Dermis microvascular lymphatic vessel endothelial cell (primary cell): ENCODE measurements around the gene RSPH9. TPM values are rescaled to one million over a fixed set of nuclear protein-coding genes. Genes with fewer than 3 reads are reported as not detected.

Experiments used
- DNase-seq, 2 donors: peaks; one replicate each; pipeline versions ENCODE4 v3.0.0 to v3.0.0-alpha.2; 2010; ENCODE audit warnings: low read depth in 2 of 2
- total RNA-seq: library from RNA; depleted of rRNA; stranded (reverse); fragments of >200 nt; gene quantifications from 2 replicates; pipeline ENCODE4 v1.2.1, GENCODE V29; 2014

RSPH9 gene
- total RNA-seq, 1 donor from 2014 or later, result 0.26 TPM

DNA sequence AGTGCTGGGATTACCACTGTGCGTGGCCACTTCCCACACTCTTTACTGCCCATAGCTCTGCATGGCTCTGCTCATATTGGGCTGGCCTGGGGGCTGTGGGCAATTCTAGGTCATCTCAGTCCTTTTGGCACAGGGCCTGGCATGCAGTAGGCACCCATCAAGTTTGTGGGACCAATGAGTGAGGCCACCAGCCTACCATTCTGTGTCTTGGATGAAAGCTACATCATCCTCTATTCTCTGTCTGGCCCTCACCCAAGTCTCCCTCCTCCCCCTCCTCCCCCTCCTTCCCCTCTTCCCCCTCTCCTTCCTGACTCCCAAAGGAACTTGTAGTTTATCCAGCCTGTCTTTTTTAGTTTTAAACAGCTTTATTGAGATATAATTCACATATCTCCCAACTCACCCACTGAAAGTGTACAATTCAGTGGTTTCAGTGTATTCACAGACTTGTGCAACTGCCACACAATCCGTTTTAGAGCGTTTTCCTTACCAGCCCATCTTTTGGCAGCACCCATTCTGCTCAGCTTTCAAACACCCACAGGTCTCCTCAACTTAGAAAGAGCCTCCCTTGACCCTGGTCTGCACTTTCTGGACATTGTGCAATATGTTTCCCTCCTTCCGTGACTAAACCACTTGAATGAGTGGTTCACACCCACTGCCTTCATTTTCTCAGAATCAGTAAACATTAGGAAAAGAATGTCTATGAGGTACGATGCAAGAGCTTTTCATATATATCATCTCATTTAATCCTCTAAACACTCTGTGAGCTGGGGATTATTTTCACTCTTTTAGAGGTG lies 64.2 kb downstream of the RSPH9 start:
- DNase-seq, result peak in 1 of 2 donors; percentile 37

DNA sequence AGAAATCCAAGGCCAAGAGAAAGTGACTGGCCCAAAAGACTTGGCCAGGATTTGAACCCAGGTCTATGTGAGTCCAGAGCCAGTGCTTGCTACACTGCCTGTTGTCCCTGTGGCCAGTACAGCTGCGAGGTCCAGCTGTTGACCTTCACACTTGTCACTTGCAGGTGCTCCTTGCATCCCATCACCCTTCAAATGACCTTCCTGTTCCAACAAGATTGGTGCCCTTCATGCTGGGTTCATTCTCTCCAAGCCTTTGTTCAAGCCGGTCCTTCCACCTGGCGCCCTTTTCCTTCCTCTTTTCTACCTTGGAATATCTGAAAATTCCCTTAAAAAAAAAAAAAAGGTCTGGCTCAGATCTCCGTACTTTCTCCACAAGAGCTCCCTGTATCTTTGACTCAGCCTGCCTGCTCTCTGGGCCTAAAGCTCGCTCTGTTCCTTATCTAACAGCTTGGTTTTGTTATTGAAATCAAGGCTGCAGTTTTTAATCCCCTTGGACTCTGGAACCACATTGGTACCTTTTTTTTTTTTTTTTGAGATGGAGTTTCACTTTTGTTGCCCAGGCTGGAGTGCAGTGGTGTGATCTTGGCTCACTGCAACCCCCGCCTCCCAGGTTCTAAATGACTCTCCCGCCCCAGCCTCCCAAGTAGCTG lies 64.9 kb downstream of the RSPH9 start:
- no peak for DNase-seq

DNA sequence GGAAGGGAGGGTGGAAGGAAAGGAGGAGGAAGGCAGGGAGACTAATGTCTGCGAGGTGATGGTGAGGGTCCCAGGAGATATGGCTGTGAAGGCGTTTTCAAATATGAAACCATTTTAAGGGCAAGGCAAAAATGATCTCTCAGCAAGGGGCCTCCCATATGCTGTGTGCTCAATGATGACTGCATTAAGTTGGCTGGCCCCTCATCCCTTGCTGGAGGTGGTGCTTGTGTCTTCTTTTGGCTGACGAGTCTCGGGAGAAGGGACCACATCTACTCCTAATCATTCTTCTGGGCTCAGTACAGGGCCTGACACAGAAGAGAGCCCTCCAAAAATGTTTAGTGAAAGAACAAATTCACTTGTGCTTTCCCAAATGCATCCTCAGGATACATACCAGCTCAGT lies 65.7 kb downstream of the RSPH9 start:
- no peak for DNase-seq

DNA sequence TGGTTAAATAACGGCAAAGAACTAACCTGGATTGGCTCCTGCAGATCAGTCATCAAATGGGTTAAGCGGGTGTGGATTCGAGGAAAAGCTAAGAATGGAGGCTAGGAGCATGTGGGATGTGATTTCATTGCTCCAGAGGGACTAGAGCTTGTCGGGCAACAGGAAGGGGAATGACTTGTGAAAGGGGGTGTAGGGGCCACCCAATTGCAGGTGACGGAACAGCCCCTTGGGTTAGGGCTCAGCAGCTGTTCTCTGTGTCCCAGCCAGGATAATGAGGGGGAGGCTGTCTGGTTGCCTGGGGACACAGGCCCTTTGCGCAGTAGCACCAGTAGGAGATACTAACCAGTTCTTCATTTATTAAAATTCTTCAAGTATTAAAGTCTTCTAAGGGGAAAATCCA lies 67.7 kb downstream of the RSPH9 start:
- no peak for DNase-seq

DNA sequence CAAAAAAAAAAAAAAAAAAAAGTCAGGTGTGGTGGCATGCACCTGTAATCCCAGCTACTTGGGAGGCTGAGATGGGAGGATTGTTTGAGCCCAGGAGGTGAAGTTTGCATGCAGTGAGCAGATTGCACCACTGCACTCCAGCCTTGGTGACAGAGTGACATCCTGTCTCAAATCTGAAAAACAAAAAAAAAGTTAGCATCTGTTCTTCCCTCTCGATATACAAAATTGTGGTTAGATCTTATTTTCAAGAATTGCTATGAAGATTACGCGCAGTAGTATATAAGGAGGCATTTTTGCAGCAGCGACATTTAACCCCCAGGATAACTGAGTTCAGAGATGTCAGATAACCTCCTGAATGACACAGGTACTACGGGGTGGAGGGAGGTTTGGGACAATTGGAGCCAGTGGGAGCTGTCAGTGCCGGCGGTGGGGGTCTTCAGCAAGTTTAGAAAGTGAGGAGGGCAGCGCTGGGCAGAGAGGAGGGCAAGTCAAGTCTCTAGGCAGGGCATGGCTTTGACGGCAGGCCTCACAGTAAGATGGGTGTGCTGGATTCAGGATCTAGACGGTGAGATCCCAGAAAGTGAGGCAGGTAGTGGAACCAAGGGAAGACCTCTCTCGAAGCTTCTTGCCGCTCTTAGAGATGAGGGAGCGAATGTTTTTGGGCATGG lies 68.9 kb downstream of the RSPH9 start:
- DNase-seq, result no peak

DNA sequence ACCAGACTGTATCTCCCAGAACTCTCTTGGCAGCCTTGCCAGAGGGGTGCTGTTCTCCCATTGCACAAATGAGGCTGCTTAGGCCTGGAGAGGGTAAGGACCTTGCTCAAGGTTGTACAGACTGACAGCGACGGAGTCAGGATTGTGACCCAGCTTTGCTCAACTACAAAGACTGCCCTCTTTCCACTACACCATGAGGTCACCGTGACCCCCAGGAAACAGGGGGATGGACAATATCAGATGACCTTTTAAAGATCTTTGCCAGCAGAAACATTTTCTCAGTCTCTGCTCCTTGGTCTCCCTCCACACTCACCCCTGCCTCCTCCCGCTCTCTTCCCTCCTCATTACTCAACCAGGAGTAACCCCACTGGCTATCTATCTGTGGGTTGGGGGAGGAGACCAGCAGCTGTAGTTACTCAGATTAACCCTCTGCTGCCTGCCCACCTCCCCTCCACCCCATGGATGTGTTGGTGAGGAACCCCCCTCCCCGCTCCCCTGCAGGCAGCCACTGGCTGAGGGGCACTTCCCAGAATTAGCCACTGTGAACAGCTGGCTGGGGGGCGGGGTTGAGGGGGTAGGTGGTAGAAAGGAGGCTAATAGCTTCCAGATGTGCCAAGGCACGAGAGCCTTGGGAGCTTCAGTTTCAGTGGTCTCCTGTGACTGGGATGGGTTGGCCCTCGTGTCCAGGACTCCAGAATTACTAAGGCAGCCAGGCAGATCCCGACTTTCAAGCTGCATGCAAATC lies 69.6 kb downstream of the RSPH9 start:
- DNase-seq, result no peak

DNA sequence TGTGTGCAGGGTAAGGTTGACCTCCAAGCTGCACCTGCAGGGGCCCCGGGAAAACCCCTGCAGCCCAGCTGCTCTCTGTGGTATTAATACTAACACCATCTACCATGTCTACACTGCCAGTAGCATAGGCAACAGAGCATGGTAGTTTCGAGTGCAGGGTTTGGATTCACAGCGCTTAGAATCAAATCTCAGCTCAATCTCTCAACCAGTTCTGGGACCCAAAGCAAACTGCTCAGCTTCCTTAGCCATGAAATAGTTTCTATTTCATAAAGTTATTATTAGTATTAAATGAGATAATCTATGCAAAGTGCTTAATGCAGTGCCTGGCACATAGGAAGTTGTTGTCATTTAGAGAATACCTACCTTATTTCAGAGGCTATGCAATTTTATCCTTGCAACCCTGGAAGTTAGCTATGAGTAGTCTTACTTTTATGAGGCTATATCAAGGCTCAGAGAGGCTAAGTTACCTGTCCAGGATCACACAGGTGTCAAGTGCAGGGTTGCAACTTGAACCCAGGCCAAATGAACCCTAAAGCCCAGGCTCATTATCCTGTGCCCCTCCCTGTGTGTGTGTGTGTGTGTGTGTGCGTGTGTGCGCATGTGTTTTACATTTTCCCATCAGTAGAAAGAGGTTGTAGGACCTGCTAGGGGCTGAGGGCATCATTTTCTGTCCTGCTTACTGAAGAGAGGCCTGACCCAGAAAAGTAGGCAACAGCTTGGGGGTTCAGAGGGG lies 70.4 kb downstream of the RSPH9 start:
- DNase-seq, result no peak

DNA sequence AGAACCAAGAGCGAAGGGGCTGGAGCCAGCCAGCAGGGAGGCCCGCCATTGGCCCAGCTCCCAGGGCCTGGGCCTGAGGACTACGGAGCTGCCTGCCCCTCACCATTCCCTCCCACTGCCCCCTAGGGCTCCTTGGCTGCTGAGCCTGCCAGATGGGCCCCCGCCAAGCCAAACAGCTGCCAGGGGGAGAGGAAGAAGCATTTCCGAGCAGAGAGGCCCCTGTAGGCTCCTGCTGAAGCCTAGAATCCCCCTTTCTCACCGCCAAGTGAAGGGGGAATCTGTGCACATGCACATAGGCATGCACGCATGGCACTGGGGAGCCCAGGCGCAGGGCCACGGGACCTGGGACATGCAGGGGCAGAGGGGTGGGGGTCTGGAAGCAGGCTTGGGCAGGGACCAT lies 71.3 kb downstream of the RSPH9 start:
- DNase-seq, result peak in 1 of 2 donors; percentile 59

DNA sequence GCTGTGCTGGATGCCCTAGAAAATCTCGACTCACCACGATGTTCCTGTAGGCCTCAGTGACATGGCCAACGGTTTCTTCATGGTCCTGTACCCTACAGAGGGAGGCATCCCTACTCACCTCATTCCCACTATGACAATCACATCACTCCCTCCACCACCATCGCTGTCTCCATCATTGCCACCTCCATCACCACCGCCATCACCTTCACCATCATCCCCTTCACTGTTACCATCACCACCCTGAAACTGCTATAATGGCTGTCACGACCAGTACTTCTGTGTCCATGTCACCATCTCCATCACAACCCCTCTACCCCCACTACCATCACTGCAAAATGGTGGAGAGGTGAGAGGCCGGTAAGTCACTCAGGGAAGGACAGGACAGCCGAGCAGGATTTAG lies 72.6 kb downstream of the RSPH9 start:
- DNase-seq, result no peak

DNA sequence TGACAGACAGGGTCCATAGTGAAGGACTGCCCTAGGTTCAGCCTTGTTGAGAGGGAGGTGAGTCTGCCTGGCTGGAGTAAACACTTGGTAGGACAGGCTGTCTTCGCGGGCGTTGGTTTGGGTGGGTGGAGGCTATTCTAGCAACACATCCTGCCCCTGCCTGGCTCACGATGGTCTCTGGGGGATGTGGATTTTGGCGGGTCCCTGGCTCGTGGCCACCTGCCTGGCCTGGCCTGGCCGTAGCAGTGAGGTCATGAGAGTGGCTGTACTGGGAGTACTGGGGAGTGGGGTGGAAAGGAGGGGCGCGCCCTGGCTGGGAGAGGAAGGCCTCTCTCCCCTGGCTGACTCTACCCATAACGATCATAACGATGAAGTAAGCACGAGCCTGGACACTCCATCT lies 73.0 kb downstream of the RSPH9 start:
- DNase-seq, result no peak

DNA sequence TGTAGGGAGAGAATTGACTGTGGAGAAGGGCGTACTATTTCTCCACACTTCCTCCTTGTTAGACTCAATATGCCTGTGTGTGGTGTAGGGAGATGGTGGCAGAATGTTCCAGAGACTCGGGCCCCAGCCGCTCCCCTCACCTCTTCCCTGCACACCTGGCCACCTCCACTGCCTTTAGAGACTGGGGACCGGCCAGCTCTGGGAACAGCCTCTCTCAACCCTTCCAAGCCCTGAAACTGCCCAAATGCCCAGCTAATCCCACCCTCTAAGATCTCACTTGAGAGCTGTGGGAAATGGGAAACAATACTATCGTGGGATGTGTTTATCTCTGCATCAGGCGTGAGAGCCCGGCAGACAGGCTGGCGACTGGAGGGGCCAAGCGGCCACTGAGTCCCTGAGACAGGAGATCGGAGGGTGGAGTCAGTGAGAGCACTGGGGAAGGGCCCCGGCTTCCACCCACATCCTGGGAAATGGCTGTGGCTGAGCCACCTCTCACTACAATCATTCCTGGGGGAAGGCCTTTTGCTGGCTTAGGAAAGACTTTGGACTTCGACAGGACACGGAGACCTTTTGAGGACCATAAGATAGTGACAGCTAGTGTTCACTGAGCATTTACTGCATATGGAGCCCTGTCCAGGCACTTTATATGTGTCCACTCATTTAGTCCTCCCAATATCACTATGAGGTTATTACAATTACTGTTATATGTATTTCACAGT lies 73.7 kb downstream of the RSPH9 start:
- no peak for DNase-seq

DNA sequence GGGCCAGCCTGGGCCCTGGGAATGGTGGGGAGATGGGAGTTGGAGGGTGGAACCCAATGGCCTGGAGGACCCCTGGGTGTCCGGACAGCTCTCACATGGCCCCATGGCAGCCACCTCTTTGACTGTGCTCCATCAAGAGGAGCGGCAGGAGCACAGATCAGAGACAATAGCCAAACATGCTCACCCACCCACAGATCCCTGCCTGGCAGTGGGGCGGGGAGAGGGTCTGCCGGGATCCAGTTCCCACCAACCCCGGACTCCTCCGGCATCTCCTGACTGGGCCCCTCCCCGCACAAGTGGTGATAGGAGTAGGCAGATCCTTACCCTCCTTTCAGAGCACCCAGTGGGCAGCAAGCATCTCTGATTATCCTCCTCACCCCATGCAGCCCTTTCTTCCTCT lies 74.7 kb downstream of the RSPH9 start:
- no peak for DNase-seq

DNA sequence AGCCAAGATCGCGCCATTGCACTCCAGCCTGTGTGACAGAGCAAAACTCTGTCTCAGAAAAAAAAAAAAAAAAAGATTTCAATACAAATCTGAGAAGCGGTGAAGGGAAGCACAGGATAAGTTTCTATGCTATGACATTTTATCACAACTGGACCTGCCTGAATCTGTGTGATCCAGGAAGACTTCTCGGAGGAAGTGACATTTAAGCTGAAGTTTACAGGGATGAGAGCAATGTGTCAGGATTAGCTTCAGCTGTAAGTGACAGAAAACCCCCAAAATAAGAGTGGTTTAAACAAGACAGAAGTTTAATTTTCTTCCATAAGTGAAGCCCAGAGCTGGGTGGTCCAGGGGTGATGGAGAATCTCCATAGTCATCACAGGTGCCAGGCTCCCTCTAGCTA lies 76.2 kb downstream of the RSPH9 start:
- DNase-seq, result no peak

Other genes starting within 250 kb of the RSPH9 start
- gene ABCC10, start 217.5 kb upstream of the RSPH9 start, total RNA-seq, result 11.7 and 15.7 TPM in 2 replicates
- gene DLK2, start 189.5 kb upstream of the RSPH9 start, total RNA-seq, result 0.39 and 0.76 TPM in 2 replicates
- gene TJAP1, start 167.5 kb upstream of the RSPH9 start, total RNA-seq, result 7.3 and 9.0 TPM in 2 replicates
- gene LRRC73, start 134.7 kb upstream of the RSPH9 start, total RNA-seq, result under 0.01 and 0.13 TPM in 2 replicates
- gene YIPF3, start 128.1 kb upstream of the RSPH9 start, total RNA-seq, result 82.2 and 128 TPM in 2 replicates
- 31.1 and 31.7 TPM in 2 replicates for gene POLR1C, start 127.9 kb upstream of the RSPH9 start, total RNA-seq
- 21.2 and 23.6 TPM in 2 replicates for gene XPO5, start 69.0 kb upstream of the RSPH9 start, total RNA-seq
- gene POLH, start 68.9 kb upstream of the RSPH9 start, total RNA-seq, result 14.3 and 16.3 TPM in 2 replicates
- 30.4 and 38.7 TPM in 2 replicates for gene GTPBP2, start 15.8 kb upstream of the RSPH9 start, total RNA-seq
- 14.8 and 23.3 TPM in 2 replicates for gene MAD2L1BP, start 9.2 kb upstream of the RSPH9 start, total RNA-seq
- gene MRPS18A, start 42.8 kb downstream of the RSPH9 start, total RNA-seq, result 41.6 and 44.5 TPM in 2 replicates
- gene VEGFA, start 125.2 kb downstream of the RSPH9 start, total RNA-seq, result 4.5 and 6.7 TPM in 2 replicates